Measurements from ENCODE around the gene ARHGAP26.

ARHGAP26 gene

DNA sequence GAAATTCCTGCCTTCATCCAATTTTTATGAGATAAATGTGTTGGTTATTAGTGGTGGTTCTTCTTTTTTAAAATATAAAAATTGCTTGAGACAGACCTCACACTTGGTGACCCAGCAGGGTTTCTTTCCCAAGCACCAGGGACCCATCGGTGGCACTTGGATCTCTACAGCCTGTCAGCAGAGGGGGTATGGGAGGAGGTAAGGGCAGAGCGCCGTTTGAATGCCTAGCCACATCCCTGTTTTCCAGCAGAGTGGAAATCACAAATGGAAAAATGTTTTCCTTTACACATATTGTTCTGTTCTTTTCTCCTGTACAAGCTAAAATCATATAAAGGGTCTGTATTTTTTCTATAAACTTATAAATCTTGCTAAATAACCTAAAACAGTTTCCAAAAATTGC lies 385.3 kb downstream of the ARHGAP26 start:
- no peak for DNase-seq

DNA sequence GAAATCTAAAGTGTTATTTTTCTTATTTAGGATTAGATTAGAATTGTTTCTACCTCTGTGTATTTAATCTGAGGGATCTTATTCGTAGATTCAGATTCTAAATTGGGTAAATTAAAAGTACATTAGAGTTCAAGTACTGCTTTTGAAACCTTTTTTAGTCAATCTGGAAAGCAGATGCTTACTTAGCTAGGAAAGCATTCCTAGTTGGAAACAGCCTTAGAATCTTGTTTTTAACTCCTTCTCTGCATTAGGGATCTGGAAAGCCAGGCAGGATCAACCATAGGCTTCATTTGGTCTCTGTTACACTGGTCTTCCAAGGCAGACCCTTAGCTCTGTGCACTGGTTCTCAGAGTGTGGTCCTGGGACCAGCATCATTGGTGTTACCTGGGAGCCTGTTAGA lies 385.9 kb downstream of the ARHGAP26 start:
- no peak for DNase-seq

DNA sequence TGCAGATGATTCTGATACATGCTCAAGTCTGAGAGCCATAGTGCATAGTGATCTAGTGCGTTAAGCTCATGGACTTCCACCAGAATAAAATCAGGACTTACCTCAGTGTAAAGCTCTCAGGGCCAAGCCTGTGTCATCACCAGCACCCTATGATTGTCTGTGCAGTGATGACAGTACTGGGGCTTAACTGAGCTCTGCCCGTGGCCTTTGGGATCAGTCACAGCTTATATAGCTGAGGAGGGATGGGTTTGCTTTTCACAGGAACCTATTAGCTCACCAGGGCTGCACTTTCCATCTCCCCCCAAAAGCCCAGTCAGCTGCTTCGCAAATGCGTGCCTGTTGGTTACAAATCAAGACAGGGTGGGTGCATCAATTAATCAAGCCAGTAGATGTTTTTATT lies 386.4 kb downstream of the ARHGAP26 start:
- DNase-seq, result no peak

DNA sequence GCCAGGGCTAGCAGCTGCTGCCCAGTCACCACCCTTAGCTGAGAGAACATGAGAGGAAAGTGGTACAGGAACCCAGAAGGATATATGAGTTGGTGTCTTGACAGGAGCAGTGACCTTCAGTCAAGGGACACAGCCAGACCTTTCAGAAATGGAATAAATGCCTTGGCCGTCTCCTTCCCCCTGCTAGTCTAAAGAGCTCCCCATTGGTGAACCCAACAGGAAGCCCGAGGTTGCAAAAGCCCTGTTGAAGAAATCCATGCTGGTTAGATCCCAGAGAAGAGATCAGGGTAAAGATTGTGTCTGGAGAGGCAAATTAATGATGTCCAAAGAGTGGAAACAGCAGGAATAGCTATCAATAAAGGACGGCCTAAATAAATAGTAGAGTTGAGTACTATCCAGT lies 388.9 kb downstream of the ARHGAP26 start:
- DNase-seq, result no peak

DNA sequence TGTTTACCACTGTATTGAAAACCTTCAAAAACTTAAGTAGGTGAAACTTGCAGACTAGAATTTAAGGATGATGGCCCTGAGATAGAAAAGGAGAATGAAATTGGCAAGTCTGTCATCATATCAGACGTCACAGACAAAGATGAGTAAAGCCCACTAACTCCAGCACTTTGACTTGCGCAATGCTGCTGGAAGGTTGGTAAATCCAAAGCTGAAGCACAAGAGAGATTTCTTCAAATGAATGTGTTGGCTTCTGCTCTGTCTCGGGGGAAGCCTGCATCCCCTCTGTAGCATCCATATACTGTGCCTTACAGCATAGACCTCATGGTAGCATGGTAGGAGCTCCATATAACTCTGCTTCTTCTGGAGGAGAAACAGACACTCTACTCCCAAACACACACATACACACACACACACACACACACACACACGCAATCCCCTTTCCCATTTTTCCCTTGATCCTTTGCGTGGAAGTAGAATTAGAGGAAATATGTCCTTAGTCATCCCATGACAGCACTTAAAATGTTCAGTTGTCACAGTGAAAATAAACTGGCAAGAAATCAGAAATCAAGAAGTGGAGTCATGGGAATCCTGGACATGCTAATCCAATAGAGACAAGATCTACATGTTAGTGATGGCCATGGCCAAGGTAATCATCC lies 391.8 kb downstream of the ARHGAP26 start:
- DNase-seq, result no peak

DNA sequence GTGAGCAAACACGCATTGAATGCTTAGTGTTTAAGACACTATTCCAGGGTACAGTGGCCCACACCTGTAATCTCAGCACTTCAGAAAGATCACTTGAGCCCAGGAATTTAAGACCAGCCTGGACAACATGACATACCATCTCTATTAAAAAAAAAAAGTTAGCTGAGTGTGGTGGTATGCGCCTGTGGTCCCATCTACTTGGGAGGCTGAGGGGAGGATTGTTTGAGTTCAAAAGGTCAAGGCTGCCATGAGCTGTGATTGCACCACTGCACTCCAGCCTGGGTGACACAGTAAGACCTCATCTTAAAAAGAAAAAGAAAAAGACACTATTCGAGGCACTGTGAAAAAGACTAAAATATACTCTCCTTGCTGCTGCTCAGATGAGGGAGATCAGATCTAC lies 392.6 kb downstream of the ARHGAP26 start:
- DNase-seq, result no peak

DNA sequence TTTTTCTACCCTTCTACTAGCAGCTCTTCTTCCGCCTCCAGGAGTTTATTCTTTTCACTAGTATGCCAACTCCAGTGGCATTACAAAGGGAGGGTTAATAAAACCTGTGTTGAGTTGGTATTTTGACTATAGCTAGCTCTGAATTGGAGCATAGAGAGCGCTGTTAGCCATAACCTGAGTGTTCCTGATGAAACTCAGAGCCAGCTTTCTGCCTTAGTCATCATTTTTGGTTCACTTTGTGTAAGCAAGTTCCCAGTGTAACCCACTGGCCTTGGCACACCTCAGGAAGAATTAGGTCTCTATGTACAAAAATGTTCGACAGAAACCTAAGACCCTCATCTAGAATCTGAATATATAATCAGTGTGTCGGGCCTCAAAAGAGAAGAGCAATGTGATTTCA lies 394.4 kb downstream of the ARHGAP26 start:
- no peak for DNase-seq

DNA sequence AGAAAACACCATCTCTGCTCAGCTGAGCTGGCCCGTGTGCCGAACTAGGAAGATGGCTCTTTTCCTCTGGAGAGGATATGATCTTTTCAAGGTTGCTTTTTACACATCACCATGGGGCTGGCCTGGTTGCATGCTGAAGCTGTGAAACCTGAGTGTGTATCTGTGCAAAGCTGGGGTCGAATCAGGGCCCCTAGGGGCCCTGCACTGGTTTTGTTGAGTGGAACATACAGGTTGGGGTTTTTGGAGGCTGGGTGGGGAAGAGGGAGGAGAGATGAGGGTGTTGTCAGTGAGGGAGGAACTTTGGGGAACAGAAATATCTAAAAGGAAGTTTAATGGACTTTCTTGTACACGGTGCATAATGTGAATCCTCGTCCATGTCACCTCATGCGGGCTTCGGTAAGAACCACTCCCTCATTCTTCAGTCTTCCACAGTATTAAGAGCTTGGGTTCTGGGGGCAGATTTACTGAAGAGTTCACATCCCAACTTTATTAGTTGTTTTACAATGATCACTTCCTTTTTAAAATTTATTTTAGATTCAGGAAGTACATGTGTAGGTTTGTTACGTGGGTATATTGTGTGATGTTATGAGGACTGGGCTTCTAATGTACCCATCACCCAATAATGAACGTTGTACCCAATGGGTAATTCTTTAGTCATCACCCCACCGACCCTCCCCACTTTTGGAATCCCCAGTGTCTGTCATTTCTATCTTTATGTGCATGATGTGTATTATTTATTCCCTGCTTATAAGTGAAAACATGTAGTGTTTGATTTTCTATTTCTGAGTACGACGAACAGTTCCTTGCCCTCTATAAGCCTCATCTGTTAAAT lies 395.1 kb downstream of the ARHGAP26 start:
- no peak for DNase-seq

DNA sequence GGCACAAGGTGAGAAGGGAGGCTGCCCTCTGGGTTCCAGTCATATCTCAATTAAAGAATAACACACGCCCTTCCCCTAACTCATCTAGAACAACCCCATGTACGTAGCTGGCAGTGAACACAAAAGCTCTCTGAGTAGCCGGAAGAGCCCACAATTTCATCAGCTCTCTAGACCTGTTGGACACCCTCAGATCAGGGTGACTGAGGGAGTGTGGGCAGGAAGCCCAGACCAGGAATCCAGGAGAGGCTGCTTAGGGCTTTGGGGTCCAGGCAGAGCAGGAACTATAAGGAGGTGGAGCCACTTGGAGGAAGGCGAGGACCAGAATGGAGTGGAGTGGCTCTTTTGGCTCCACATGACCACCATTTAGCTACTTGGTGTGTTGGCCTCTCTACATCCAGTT lies 395.9 kb downstream of the ARHGAP26 start:
- no peak for DNase-seq

DNA sequence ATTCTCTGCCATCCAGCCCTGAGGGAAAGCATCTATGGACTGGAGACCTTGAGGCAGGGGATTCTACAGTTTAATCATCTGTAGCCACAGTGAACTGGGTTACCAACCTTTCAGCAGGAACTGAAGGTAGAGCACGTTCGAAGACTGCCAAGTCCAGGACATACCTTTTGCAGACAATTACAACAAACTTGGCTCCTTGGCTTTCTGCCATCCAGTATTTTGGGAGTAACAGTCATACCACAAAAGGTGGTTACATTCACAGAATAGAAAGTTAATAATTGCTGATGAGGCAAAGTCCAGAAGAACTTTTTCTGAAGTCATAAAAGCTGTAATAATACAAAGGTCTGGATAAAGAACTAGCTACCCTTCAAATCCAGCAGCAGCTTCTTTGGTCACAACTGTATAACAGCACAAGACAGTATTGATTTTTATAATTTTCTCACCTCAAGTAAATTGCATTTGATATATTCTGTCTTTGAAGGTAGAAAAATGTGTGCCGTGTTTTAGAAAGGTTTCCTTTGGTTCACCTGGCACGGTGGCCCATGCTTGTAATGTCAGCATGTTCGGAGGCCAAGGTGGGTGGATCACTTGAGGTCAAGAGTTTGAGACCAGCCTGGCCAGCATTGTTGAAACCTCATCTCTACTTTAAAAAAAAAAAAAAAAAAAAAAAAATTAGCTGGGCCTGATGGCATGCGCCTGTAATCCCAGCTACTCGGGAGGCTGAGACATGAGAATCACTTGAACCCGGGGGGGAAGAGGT lies 396.7 kb downstream of the ARHGAP26 start:
- peak; percentile 66 for DNase-seq

DNA sequence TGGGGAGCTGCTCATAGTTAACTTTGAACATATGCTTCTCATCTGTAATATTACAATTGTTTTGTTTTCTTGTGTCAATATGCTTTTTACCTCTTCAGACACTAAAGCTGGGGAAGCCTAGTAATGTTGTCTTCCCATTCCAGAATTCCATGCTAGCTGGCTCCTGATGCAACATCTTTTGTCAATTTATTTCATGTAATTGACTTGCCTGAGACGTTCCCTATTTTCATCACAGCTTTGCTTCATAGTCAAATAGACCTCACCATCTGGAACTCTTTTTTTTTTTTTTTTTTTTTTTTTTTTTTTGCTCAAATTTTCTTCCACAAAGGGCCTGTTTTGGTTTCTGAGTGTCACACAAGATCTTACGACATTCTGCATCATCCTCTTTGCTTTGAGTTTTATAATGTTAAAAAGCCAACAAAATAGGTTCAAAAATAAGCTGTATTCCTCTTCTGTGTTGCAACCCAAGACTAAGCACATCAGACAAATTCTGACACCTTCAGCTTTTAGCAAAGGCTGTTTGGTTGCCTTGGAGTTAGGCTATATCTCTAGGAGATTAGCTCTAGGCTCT lies 398.1 kb downstream of the ARHGAP26 start:
- no peak for DNase-seq

DNA sequence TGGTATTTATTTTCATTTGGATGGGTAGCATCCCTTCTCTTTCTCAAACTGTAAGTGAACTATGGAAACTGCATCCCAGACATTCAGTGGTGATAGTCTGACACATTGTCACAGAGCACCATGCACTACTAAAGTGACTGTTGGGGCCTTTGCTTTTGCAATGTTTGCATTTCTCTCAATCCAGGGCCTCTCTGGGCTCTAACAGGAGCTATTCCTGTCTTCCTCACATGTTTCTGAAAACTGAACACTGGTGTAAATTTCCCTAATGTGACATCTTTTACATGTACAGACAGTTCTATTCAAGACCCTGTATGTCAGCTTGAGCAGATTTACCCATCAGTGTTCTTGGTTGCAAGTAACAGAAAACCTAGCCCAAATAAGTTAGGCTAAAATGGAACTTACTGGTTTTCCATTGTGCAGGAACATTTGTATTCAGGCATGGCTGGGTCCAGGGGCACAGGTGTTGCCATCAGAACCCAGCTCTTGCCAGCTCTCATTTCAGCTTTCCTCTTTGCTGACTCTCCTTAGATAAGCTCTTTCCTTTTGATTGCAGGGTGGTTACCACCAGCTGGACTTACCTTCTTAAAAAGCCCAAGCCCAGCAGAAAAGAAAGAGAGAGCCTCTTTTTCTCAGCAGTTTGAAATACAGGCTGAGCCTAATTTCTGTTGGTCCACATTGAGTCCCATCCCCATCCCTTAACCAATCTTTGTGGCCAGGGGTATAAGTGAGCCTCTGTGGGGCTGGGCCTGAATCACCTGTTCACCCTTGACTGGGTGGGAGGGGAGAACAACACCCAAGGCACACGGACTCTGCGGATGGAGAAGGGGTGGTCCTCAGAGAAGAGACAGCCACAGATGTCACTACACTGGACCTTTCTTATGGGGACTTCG lies 399.0 kb downstream of the ARHGAP26 start:
- no peak for DNase-seq

DNA sequence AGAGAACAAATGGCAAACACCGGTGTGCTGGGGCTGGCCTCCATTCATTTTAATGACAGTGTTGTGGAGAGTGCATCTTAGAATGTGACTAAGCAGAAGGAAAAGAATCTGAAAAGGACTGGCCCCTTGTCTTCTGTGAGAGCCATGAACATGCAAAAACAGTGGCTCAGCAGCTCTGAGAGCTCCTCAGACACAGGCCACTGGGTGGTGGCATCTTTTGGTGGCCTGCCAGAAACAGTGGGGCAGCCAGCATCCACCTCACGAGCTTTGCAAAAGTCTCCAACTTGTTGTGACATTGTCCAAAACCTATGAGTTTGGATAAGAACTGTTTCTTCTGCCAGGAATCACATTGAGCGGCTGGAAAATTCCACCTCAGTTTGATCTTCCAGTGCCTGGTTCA lies 399.9 kb downstream of the ARHGAP26 start:
- no peak for DNase-seq

DNA sequence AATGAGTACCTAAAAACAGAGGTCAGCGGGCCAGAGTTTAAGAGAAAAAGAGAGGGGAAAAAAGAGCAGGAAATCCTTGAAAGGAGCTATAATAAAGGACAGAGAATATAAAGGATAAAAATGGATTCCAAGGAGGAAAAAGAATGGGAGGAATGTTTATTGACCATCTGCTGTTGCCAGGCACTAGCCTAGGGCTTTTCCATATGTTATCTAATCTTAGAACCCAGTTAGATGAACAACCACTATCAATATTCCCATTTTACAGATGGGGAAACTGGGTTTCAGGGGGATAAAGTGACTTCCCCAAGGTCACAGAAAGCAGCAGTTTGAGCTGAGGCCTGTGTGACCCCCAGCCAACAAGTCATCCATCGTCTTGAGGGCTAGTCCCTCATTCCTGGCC lies 400.8 kb downstream of the ARHGAP26 start:
- DNase-seq, result no peak

DNA sequence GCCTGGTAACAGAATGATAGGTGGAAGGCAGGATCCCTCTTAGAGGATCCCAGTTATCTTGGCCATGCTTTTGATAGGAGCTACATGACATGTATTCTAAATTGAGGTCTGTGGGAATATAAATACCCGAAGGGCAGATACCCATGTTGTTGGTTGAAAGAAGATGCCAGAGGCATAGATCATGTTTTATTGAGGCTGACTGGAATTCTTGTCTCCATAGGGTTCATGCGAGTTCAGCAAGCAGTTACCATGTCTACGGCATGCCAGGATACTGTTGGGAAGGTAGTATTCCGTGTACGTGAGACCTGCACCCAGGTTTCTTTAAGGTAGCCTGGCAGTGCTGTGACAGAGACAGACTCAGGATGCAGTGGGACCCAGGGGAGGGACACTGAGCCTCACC lies 402.6 kb downstream of the ARHGAP26 start:
- no peak for DNase-seq

DNA sequence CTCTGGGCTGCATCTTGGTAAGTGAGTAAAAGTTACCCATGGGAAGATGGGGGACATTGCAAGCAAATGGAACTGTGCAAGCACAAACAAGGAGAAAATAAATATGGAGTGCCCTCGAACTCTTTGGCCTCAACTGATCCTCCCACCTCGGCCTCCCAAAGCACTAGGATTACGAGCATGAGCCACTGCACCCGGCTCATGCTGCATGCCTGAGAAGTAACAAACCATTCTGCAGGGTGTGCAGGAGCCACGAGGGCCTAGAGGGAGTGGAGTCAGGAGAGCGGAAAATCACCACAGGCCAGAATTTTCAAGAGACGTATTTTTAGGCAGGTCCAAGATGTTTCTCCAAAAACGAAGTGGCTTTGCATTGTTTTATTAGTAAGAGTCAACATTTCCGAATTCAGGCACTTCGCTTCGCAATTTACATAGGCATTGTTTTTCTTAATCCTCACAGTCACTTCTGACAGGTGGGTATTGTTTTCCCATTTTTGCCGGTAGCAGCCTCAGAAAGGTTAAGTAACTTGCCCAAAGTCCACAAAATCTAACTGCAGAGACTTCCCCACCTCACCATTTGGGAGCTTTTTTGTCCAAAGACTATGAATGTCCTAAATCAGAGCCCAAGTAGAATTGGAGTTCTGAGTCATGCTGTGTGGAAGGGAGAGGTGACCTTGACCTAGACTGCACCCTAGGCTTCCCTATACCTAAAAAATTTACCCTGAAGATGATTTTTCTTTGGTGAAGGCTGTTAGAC lies 403.1 kb downstream of the ARHGAP26 start:
- DNase-seq, result no peak

DNA sequence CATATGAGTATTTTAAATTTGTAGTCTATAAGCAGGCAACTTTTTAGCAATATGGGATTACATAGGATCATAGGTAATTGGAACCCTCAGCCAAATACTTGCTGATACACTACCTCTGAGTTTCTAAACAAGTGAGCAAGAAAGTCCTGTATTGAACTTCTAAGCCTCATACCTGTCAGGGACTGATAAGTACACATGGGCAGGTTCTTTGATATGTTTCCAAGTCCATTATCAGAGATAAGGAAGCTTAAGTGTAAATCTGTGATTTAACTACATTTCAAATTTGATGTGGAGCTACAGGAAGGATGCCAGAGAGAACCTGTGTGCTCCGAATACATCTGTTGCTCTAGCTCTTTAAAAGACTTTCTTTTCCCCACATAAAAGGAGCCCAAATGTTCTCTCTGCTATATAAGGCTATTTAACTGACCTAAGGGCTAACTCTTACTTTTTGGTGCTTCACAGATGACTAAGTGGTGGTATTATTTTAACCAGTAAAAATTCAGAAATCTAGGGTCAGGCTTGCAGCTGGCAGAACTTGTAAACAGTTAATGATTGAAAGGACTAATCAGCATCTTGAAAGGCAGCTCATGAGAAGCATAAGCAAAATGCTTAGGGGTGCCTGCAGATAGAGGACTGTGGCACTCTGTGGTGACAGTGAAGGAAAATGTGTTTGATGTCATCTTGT lies 404.7 kb downstream of the ARHGAP26 start:
- peak; percentile 81 for DNase-seq

DNA sequence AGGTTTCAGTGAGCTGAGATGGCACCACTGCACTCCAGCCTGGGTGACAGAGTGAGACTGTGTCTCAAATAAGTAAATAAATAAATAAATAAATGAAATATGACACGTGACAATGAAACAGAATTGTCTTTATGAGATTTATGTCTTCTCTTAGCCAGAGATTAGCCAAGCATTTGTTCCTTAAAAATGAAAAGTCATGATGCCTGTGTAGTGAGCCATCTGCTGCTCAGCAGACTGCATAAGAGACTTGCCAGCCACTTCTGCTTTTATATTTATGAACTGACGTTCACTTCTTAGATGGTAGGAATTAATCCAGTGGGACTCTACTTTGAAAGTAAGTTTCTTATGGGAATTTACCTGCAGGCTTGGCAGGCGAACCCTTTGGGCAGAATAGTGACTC lies 405.9 kb downstream of the ARHGAP26 start:
- DNase-seq, result no peak

DNA sequence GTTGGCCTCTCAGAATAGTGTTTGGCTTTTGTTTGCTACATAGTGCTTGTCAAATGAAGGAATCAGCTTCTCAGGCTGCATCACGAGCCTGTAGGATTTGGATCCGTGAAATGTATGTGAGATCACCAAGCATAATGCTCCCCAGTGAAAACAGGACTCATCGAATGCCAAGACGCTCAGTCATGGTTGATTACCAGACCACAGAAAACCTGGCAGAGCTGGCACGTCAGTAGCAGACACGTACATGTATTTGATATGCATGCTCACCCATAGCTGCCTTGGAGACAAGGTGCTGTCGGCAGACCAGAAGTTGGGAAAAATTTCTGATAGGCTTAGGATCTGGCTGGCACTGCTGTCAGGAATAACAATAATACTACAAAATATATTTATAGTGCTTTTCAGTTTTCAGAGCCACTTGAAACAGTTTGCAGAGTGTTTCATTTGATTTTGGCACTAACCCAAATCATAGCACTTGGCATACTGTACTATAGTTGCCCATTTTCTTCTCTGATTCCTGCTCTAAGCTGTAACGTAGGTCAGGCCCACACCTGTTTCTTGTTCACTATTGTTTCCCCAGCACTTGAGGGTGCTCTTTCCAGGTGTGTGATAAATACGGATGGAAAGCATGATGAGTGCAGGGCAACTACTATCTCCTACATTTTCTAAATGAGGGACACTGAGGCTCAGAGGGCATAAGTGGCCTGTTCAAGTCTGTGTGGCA lies 407.2 kb downstream of the ARHGAP26 start:
- DNase-seq, result peak; percentile 99

DNA sequence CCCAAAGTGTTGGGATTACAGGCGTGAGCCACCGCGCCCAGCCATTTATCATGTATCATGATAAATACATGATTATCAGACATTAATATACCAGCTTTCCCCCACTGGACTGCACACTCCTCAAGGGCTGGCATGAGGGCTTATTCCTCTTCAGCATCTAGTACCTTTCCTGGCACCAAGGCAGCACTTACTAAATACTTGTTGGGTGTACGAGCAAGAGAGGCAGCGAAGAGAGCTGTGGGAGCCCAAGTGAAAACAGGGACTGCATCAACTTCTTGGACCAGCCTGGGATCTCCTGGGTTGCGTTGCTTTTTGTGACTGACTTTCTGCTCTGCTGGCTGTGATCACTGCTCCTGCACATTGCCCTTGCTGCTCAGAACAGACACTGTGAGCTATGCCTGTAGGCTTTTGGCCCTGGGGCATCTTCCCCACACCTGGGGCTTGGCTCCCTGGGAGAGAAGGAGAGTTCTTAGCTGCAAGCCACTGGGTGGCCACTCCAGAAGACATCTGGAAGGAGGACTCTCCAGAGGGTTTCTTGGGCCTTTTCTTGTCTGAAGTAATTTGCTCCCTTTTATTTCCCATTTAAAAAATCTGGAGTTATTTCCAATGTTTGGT lies 409.1 kb downstream of the ARHGAP26 start:
- no peak for DNase-seq

All from kidney glomerular epithelial cell (primary cell).